ENCODE data around the gene TAB2.

DNA sequence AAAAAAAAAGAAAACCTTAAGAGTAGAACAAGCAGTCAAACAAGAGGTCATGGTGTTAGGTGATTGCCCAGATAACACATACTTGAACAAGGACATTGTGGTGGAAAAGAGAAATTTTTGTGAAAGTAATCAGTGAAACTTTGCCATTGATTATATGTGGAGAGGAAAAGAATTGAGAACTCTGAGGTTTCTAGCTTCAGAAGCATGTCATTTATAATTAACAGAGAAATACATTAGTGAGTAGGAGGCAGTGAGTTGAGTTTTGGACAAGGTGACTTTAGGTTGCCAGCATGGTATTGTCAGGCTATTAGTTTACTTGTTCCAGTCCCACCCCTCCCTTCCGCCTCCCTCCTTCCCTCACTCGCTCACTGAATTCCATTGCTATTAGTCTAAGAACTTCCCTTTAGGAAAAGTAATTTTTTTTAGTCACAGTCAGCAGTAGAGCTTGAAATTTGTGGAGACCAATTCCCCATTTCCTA lies 17.2 kb downstream of the TAB2 start:
- TF ChIP-seq, protein P1, sequence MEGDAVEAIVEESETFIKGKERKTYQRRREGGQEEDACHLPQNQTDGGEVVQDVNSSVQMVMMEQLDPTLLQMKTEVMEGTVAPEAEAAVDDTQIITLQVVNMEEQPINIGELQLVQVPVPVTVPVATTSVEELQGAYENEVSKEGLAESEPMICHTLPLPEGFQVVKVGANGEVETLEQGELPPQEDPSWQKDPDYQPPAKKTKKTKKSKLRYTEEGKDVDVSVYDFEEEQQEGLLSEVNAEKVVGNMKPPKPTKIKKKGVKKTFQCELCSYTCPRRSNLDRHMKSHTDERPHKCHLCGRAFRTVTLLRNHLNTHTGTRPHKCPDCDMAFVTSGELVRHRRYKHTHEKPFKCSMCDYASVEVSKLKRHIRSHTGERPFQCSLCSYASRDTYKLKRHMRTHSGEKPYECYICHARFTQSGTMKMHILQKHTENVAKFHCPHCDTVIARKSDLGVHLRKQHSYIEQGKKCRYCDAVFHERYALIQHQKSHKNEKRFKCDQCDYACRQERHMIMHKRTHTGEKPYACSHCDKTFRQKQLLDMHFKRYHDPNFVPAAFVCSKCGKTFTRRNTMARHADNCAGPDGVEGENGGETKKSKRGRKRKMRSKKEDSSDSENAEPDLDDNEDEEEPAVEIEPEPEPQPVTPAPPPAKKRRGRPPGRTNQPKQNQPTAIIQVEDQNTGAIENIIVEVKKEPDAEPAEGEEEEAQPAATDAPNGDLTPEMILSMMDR (IDR thresholded peaks at IDR 0.05) = no peak
- TF ChIP-seq POLR2A (IDR thresholded peaks at IDR 0.05) = no peak
